OCI-LY3 (cell line): Measurements from ENCODE around the gene MAP3K3.
"Not testable (repeated sequence)": the region's sequence is repeated elsewhere in the genome, so short reads cannot be mapped to it uniquely, and the experiment has no call there.

ENCODE experiments used
- H2AFZ ChIP-seq: fragments of 200-600, 300-600 bp; shearing (Covaris generic); 2 replicates; pipeline ENCODE4 v1.6.0; 2014; ENCODE audit warnings: antibody characterized with exemption, low read depth, low read length
- H3K27ac ChIP-seq: fragments of 200-600, 300-600 bp; sonication (generic); 2 replicates; pipeline ENCODE4 v1.5.1; 2014; ENCODE audit warnings: mild to moderate bottlenecking, low read length, moderate library complexity, mixed read lengths
- H3K27me3 ChIP-seq: fragments of 200-600, 300-600 bp; sonication (generic); 2 replicates; pipeline ENCODE4 v1.6.1; 2014; ENCODE audit warnings: low read depth, low read length, mixed read lengths
- H3K36me3 ChIP-seq: fragments of 200-600, 300-600 bp; sonication (generic); replicated peaks from 2 replicates; pipeline ENCODE3; 2014; ENCODE audit warnings: low read depth, low read length, mixed read lengths
- H3K4me1 ChIP-seq: fragments of 300-600, 200-600 bp; sonication (generic); 2 replicates; pipeline ENCODE4 v1.6.1; 2014; ENCODE audit warnings: low read length, mixed read lengths
- H3K4me2 ChIP-seq: fragments of 200-600, 300-600 bp; sonication (generic); 2 replicates; pipeline ENCODE4 v1.6.1; 2014; ENCODE audit warnings: low read length, mixed read lengths
- H3K4me3 ChIP-seq: fragments of 300-600, 200-600 bp; sonication (generic); 2 replicates; pipeline ENCODE4 v1.5.1; 2014; ENCODE audit warnings: antibody characterized with exemption, mild to moderate bottlenecking, low read length, moderate library complexity
- H3K79me2 ChIP-seq: fragments of 300-600, 200-600 bp; shearing (Covaris generic); 2 replicates; pipeline ENCODE4 v1.6.1; 2014; ENCODE audit warnings: mild to moderate bottlenecking, low read length, mixed read lengths
- H3K9ac ChIP-seq: fragments of 300-600, 200-600 bp; shearing (Covaris generic); 2 replicates; pipeline ENCODE4 v1.6.0; 2014; ENCODE audit warnings: mild to moderate bottlenecking, low read length, moderate library complexity
- H3K9me3 ChIP-seq: fragments of 200-600, 300-600 bp; shearing (Covaris generic); 2 replicates; pipeline ENCODE4 v1.6.1; 2014; ENCODE audit warnings: low read length, mixed read lengths; ENCODE audit not compliant: insufficient read depth
- H4K20me1 ChIP-seq: fragments of 200-600, 300-600 bp; sonication (generic); 2 replicates; pipeline ENCODE4 v1.6.1; 2016; ENCODE audit warnings: low read length, mixed read lengths; ENCODE audit not compliant: insufficient read depth
- CTCF ChIP-seq: fragments of 200-600, 300-600 bp; sonication (generic); IDR thresholded peaks from 2 replicates; pipeline ENCODE4 v1.5.1; 2014; ENCODE audit warnings: antibody characterized with exemption, low read length, low read depth
- EZH2phosphoT487 ChIP-seq: fragments of 200-600 bp; shearing (Covaris generic); IDR thresholded peaks from 2 replicates; pipeline ENCODE4 v1.6.1; 2018; ENCODE audit warnings: antibody characterized with exemption, mixed run types, low read depth

The MAP3K3 gene

GRCh38 chr17:63716426-63716825 is 94.2 kb downstream of the MAP3K3 start:
- H3K4me3 ChIP-seq = no peak overlapping the region
- H3K27ac ChIP-seq = no peak overlapping the region

GRCh38 chr17:63718988-63719387 is 96.8 kb downstream of the MAP3K3 start:
- Histone ChIP-seq H3K79me2 (no peaks in the 10 kb centered on the region), H3K4me2 (no peak overlapping the region), H2AFZ (no peak overlapping the region), H3K9ac (no peak overlapping the region), H3K27me3 (no peaks in the 10 kb centered on the region), H3K27ac (no peak overlapping the region), H3K4me1 (no peaks in the 10 kb centered on the region), H4K20me1 (no peaks in the 10 kb centered on the region), H3K4me3 (no peak overlapping the region), H3K9me3 (no peaks in the 10 kb centered on the region), H3K36me3 (peaks cover 7% of the 10 kb centered on the region)
- TF ChIP-seq CTCF = no peak
- no peak for TF ChIP-seq EZH2phosphoT487

More at GRCh38 chr17:63716426-63716825, 94.2 kb downstream of the MAP3K3 start:
- no peaks in the 10 kb centered on the region for H3K9me3 ChIP-seq
- H3K4me1 ChIP-seq = no peaks in the 10 kb centered on the region
- no peak overlapping the region for H3K9ac ChIP-seq
- H3K36me3 ChIP-seq = peaks cover 9% of the 10 kb centered on the region
- no peaks in the 10 kb centered on the region for H3K27me3 ChIP-seq
- no peak overlapping the region for H2AFZ ChIP-seq
- no peak for TF ChIP-seq CTCF
- TF ChIP-seq EZH2phosphoT487 = no peak
- no peaks in the 10 kb centered on the region for H3K79me2 ChIP-seq
- H3K4me2 ChIP-seq = no peak overlapping the region
- H4K20me1 ChIP-seq = no peaks in the 10 kb centered on the region

- not testable (repeated sequence) for H3K4me1 ChIP-seq, H4K20me1 ChIP-seq, H3K9me3 ChIP-seq, H3K4me2 ChIP-seq, H3K79me2 ChIP-seq, H3K27me3 ChIP-seq, H3K4me3 ChIP-seq, H3K9ac ChIP-seq, H2AFZ ChIP-seq, H3K27ac ChIP-seq, H3K36me3 ChIP-seq
These were observed 98.0 kb downstream of the MAP3K3 start for GRCh38 chr17:63720194-63720593.

- H3K27me3 ChIP-seq = no peaks in the 10 kb centered on the region
- H3K27ac ChIP-seq = no peak overlapping the region
- H4K20me1 ChIP-seq = no peaks in the 10 kb centered on the region
- peaks cover 15% of the 10 kb centered on the region for H3K36me3 ChIP-seq
- H3K79me2 ChIP-seq = no peaks in the 10 kb centered on the region
- no peak overlapping the region for H3K4me2 ChIP-seq
- no peak overlapping the region for H3K9ac ChIP-seq
- TF ChIP-seq CTCF (no peak), EZH2phosphoT487 (no peak)
- H3K4me1 ChIP-seq = no peaks in the 10 kb centered on the region
- no peak overlapping the region for H2AFZ ChIP-seq
- H3K9me3 ChIP-seq = no peaks in the 10 kb centered on the region
- H3K4me3 ChIP-seq = no peak overlapping the region
These were observed 100.2 kb downstream of the MAP3K3 start for GRCh38 chr17:63722403-63722802.

GRCh38 chr17:63735691-63736090 is 113.5 kb downstream of the MAP3K3 start:
- peaks cover 7% of the 10 kb centered on the region for H3K4me1 ChIP-seq

More at GRCh38 chr17:63735691-63736090, 113.5 kb downstream of the MAP3K3 start:
- Histone ChIP-seq H3K4me3 (no peak overlapping the region), H3K79me2 (peaks cover 17% of the 10 kb centered on the region), H3K36me3 (peaks cover 9% of the 10 kb centered on the region), H3K27me3 (no peaks in the 10 kb centered on the region), H3K9ac (no peak overlapping the region), H3K4me2 (no peak overlapping the region), H3K9me3 (no peaks in the 10 kb centered on the region), H2AFZ (no peak overlapping the region), H4K20me1 (0 out of 2 replicates have a peak, but pooled peaks cover 3% of the 10 kb centered on the region), H3K27ac (no peak overlapping the region)
- TF ChIP-seq EZH2phosphoT487 (no peak), CTCF (no peak)
